ENCODE data around the gene SERPINA9.
"Not testable (repeated sequence)": the region's sequence is repeated elsewhere in the genome, so short reads cannot be mapped to it uniquely, and the experiment has no call there.

The SERPINA9 gene

GRCh38 chr14:94486883-94487282 is 10.9 kb upstream of the SERPINA9 start:
- H3K27ac ChIP-seq (ENCODE audit: low read depth, low read length): no peak overlapping the region
- H3K4me3 ChIP-seq (ENCODE audit: low read depth, low read length): peak overlapping the region; percentile 58
- no peaks in the 10 kb centered on the region for H3K27me3 ChIP-seq (ENCODE audit: control insufficient read depth, insufficient read depth, low read length)
- H3K4me1 ChIP-seq (ENCODE audit: control insufficient read depth, insufficient read depth, low read length): peaks cover 16% of the 10 kb centered on the region
- no peaks in the 10 kb centered on the region for H3K36me3 ChIP-seq (ENCODE audit: control insufficient read depth, insufficient read depth, low read length)
- no peak overlapping the region for H3K9ac ChIP-seq (ENCODE audit: low read length)
- no peaks in the 10 kb centered on the region for H3K9me3 ChIP-seq (ENCODE audit: control insufficient read depth, insufficient read depth, low read depth, low read length)

DNA sequence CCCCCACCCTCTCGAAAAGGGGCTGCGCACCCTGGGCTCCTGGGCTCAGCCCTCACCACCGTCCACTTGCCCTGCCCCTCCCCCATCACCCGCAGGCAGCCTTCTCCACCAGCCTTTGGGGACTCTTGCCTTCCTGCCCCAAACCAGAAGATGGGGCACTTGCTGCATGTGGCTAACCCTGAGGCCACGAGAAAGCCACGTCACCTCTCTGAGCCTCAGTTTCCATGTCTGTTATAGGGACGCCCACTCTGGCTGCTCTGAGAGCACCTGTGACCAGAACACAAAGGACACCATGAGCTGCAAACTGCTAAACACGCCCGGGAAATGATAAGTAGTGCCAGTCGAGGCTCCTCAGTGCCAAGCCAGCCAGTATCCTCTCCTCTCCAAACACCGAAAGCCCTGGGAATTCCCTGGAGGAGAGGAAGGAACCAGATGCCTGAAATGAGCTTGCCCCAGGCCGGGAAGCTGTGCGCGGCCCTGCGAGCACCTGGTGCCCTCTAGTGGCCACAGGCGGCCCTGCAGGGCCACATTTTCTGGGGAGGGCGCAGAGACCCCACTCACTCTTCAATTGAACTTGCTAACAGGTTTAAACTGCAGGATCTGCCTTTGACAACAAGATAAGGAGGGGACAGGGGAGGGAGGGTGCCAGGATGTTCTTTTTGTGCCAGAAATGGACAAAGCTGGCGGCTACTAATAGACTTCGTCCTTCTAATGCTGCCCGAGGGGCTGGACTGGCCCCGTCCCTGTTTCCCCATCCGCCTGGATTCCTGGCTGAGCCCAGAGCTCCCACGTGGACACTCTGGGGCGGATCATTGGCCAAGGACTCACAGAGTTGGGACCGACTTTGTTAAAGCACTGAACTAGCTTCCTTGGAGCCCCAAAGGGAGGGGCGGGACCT is 10.2 kb upstream of the SERPINA9 start:
- H3K36me3 ChIP-seq (ENCODE audit: control insufficient read depth, insufficient read depth, low read length): no peaks in the 10 kb centered on the region
- H3K4me3 ChIP-seq (ENCODE audit: low read depth, low read length): peak overlapping the region; percentile 58
- H3K9me3 ChIP-seq (ENCODE audit: control insufficient read depth, insufficient read depth, low read depth, low read length): no peaks in the 10 kb centered on the region
- no peak overlapping the region for H3K27ac ChIP-seq (ENCODE audit: low read depth, low read length)
- H3K9ac ChIP-seq (ENCODE audit: low read length): peak overlapping the region; percentile 8
- peaks cover 12% of the 10 kb centered on the region for H3K4me1 ChIP-seq (ENCODE audit: control insufficient read depth, insufficient read depth, low read length)
- H3K27me3 ChIP-seq (ENCODE audit: control insufficient read depth, insufficient read depth, low read length): no peaks in the 10 kb centered on the region

- no peaks in the 10 kb centered on the region for H3K36me3 ChIP-seq (ENCODE audit: control insufficient read depth, insufficient read depth, low read length)
- H3K27me3 ChIP-seq (ENCODE audit: control insufficient read depth, insufficient read depth, low read length): no peaks in the 10 kb centered on the region
- H3K9ac ChIP-seq (ENCODE audit: low read length): no peak overlapping the region
- H3K4me3 ChIP-seq (ENCODE audit: low read depth, low read length): no peak overlapping the region
- no peak overlapping the region for H3K27ac ChIP-seq (ENCODE audit: low read depth, low read length)
- H3K9me3 ChIP-seq (ENCODE audit: control insufficient read depth, insufficient read depth, low read depth, low read length): 0 out of 2 replicates have a peak, but pooled peaks cover under 1% of the 10 kb centered on the region
- peaks cover 12% of the 10 kb centered on the region for H3K4me1 ChIP-seq (ENCODE audit: control insufficient read depth, insufficient read depth, low read length)
These were observed 8.5 kb upstream of the SERPINA9 start for GRCh38 chr14:94484481-94484880.

DNA sequence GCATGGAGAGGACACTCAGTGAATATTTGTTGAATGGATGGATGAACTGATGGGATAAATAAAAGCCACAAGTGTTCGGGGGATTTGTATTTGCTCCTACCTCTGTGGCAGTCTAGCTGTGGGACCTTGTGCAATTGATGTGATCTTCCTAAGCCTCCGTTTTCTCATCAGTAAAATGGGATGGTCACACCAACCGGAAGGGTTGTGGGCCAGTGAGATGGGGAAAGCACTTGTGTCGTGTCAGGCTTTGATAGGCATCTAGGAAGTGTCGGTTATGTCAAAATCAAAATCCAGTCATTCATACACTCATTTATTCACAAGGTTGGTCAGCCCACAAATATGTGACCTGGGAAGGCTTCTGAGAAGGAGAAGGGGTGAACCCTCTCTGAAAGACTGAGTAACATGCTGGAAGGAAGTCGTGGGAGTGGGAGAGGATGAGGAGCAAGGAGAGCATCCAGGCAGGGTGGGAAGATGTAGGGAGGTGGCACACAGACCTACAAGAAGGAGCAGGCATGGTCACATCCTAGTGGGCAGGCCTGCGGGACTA is 7.8 kb upstream of the SERPINA9 start:
- peaks cover 12% of the 10 kb centered on the region for H3K4me1 ChIP-seq (ENCODE audit: control insufficient read depth, insufficient read depth, low read length)

DNA sequence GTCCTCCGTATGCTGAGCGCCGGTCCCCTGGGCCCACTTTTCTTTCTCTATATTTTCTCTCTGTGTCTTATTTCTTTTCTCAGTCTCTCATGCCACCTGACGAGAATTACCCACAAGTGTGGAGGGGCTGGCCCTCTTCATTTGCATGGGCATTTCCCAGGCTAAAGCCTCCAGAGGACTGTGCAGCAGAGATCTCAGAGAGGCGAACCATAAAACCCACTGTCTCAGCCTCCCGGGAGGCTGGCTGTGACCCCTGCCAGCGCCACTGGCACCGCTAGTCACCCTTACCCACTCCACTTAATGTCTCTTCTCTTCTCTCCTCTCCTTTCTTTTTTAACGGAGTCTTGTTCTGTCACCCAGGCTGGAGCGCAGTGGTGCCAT is 7.1 kb upstream of the SERPINA9 start:
- Histone ChIP-seq H3K36me3 (ENCODE audit: control insufficient read depth, insufficient read depth, low read length) (no peaks in the 10 kb centered on the region), H3K9ac (ENCODE audit: low read length) (no peak overlapping the region), H3K9me3 (ENCODE audit: control insufficient read depth, insufficient read depth, low read depth, low read length) (peaks cover 10% of the 10 kb centered on the region), H3K4me3 (ENCODE audit: low read depth, low read length) (no peak overlapping the region), H3K27ac (ENCODE audit: low read depth, low read length) (no peak overlapping the region), H3K27me3 (ENCODE audit: control insufficient read depth, insufficient read depth, low read length) (no peaks in the 10 kb centered on the region), H3K4me1 (ENCODE audit: control insufficient read depth, insufficient read depth, low read length) (peaks cover 12% of the 10 kb centered on the region)

More for the DNA sequence above, 7.8 kb upstream of the SERPINA9 start:
- H3K27ac ChIP-seq (ENCODE audit: low read depth, low read length): no peak overlapping the region
- H3K36me3 ChIP-seq (ENCODE audit: control insufficient read depth, insufficient read depth, low read length): no peaks in the 10 kb centered on the region
- peaks cover 7% of the 10 kb centered on the region for H3K9me3 ChIP-seq (ENCODE audit: control insufficient read depth, insufficient read depth, low read depth, low read length)
- H3K4me3 ChIP-seq (ENCODE audit: low read depth, low read length): no peak overlapping the region
- H3K9ac ChIP-seq (ENCODE audit: low read length): no peak overlapping the region
- H3K27me3 ChIP-seq (ENCODE audit: control insufficient read depth, insufficient read depth, low read length): no peaks in the 10 kb centered on the region

GRCh38 chr14:94482132-94483070 is 6.4 kb upstream of the SERPINA9 start:
- H3K4me1 ChIP-seq (ENCODE audit: control insufficient read depth, insufficient read depth, low read length): peaks cover 11% of the 10 kb centered on the region
- not testable (repeated sequence) for H3K9ac ChIP-seq (ENCODE audit: low read length); H3K27ac ChIP-seq (ENCODE audit: low read depth, low read length); H3K27me3 ChIP-seq (ENCODE audit: control insufficient read depth, insufficient read depth, low read length); H3K4me3 ChIP-seq (ENCODE audit: low read depth, low read length); H3K36me3 ChIP-seq (ENCODE audit: control insufficient read depth, insufficient read depth, low read length)
- H3K9me3 ChIP-seq (ENCODE audit: control insufficient read depth, insufficient read depth, low read depth, low read length): peaks cover 12% of the 10 kb centered on the region

DNA sequence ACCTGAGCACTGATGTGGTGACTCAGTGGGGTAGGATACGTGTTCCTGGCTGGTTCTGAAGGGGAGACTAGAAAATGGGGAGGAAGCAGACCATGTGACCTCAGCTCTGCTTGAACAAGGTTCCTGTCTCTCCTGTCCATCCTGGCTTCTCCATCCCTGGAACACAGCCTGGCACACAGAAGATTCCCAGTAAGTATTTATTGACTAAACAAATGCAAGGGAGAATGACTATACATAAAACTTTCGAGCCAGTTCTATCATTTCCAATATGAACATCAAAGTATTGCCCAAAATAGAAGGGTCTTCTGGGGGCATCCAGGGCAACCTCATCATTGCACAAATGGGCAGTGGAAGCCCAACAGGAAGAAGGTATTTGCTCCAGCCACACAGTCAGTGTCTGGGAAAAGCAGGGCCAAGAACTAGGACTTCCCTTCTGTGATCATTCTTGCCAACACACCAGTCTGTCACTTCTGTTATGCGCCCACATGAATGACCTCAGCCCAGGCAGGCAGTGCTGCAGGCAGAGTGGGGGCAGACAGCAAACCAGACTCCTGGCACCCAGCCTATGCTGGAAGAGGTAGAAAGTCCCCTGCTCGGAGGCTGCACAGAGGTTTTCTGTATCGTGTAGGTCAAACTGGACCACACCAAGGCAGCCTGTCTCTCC is 5.6 kb upstream of the SERPINA9 start:
- H3K4me3 ChIP-seq (ENCODE audit: low read depth, low read length): no peak overlapping the region
- no peaks in the 10 kb centered on the region for H3K36me3 ChIP-seq (ENCODE audit: control insufficient read depth, insufficient read depth, low read length)
- no peak overlapping the region for H3K9ac ChIP-seq (ENCODE audit: low read length)
- H3K27ac ChIP-seq (ENCODE audit: low read depth, low read length): no peak overlapping the region
- peaks cover 4% of the 10 kb centered on the region for H3K4me1 ChIP-seq (ENCODE audit: control insufficient read depth, insufficient read depth, low read length)
- no peaks in the 10 kb centered on the region for H3K27me3 ChIP-seq (ENCODE audit: control insufficient read depth, insufficient read depth, low read length)
- H3K9me3 ChIP-seq (ENCODE audit: control insufficient read depth, insufficient read depth, low read depth, low read length): peaks cover 15% of the 10 kb centered on the region

DNA sequence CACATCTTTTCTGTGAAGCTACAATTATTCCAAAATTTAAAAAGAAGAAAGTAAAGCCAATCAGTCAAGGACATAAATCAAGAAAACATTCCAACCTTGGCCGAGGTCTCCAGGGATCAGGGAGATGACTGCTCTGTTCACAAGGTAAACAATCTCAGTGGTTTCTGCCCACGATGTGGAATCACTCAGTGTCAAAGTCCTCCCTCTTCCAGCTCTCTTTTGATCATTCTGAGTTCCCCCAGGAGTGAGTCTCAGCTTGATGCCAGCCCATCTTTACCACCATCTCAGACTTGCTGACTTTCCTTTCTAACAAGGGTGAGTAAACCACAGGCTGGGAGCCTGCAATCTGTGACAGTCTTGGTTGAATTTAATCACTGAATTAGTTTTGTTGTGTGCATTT is 4.8 kb upstream of the SERPINA9 start:
- Histone ChIP-seq H3K4me3 (ENCODE audit: low read depth, low read length) (no peak overlapping the region), H3K27ac (ENCODE audit: low read depth, low read length) (no peak overlapping the region), H3K9me3 (ENCODE audit: control insufficient read depth, insufficient read depth, low read depth, low read length) (peaks cover 15% of the 10 kb centered on the region), H3K36me3 (ENCODE audit: control insufficient read depth, insufficient read depth, low read length) (no peaks in the 10 kb centered on the region), H3K9ac (ENCODE audit: low read length) (no peak overlapping the region), H3K27me3 (ENCODE audit: control insufficient read depth, insufficient read depth, low read length) (no peaks in the 10 kb centered on the region), H3K4me1 (ENCODE audit: control insufficient read depth, insufficient read depth, low read length) (no peaks in the 10 kb centered on the region)

GRCh38 chr14:94478420-94478819 is 2.4 kb upstream of the SERPINA9 start:
- Histone ChIP-seq H3K27me3 (ENCODE audit: control insufficient read depth, insufficient read depth, low read length) (no peaks in the 10 kb centered on the region), H3K36me3 (ENCODE audit: control insufficient read depth, insufficient read depth, low read length) (no peaks in the 10 kb centered on the region), H3K9ac (ENCODE audit: low read length) (no peak overlapping the region), H3K4me1 (ENCODE audit: control insufficient read depth, insufficient read depth, low read length) (0 out of 2 replicates have a peak, but pooled peaks cover 4% of the 10 kb centered on the region), H3K27ac (ENCODE audit: low read depth, low read length) (no peak overlapping the region), H3K9me3 (ENCODE audit: control insufficient read depth, insufficient read depth, low read depth, low read length) (peaks cover 15% of the 10 kb centered on the region), H3K4me3 (ENCODE audit: low read depth, low read length) (no peak overlapping the region)

GRCh38 chr14:94474581-94475031 is 1.4 kb downstream of the SERPINA9 start:
- no peaks in the 10 kb centered on the region for H3K36me3 ChIP-seq (ENCODE audit: control insufficient read depth, insufficient read depth, low read length)
- no peak overlapping the region for H3K4me3 ChIP-seq (ENCODE audit: low read depth, low read length)
- H3K9ac ChIP-seq (ENCODE audit: low read length): no peak overlapping the region

More at GRCh38 chr14:94474581-94475031, 1.4 kb downstream of the SERPINA9 start:
- Histone ChIP-seq H3K27me3 (ENCODE audit: control insufficient read depth, insufficient read depth, low read length) (no peaks in the 10 kb centered on the region), H3K27ac (ENCODE audit: low read depth, low read length) (no peak overlapping the region), H3K4me1 (ENCODE audit: control insufficient read depth, insufficient read depth, low read length) (0 out of 2 replicates have a peak, but pooled peaks cover 4% of the 10 kb centered on the region), H3K9me3 (ENCODE audit: control insufficient read depth, insufficient read depth, low read depth, low read length) (peaks cover 15% of the 10 kb centered on the region)

All from HUES6 (cell line).